ENCODE results near the gene SESN3. TPM values are rescaled to one million over a fixed set of nuclear protein-coding genes. Genes with fewer than 3 reads are reported as not detected.

SESN3 gene
- polyA plus RNA-seq, 1 donor: 110 TPM

- DNase-seq (ENCODE audit: low read depth): peak; percentile 48
Observed at GRCh38 chr11:95123556-95123955, 107.4 kb downstream of the SESN3 start.

- DNase-seq (ENCODE audit: low read depth): no peak
Observed at GRCh38 chr11:95121698-95122097, 109.3 kb downstream of the SESN3 start.

- no peak for DNase-seq (ENCODE audit: low read depth)
Observed at GRCh38 chr11:95119361-95120060, 111.5 kb downstream of the SESN3 start.

- DNase-seq (ENCODE audit: low read depth): no peak
Observed at GRCh38 chr11:95115597-95115996, 115.4 kb downstream of the SESN3 start.

Other genes starting within 250 kb of the SESN3 start
- gene KDM4E, start 205.9 kb downstream of the SESN3 start, polyA plus RNA-seq (ENCODE audit: insufficient read length): 0.06 TPM
- not detected for gene KDM4F, start 181.8 kb downstream of the SESN3 start, polyA plus RNA-seq (ENCODE audit: insufficient read length)
- 39.8 TPM for gene SRSF8, start 164.3 kb downstream of the SESN3 start, polyA plus RNA-seq (ENCODE audit: insufficient read length)
- gene ENDOD1, start 141.4 kb downstream of the SESN3 start, polyA plus RNA-seq (ENCODE audit: insufficient read length): 61.0 TPM

All from forelimb muscle (tissue), 1 donor.